HG02852 (cell line): ENCODE measurements around the gene LRRN1.

Experiments
- ATAC-seq: cut with Tn5 transposase; IDR thresholded peaks from one replicate; pipeline ENCODE4 v1.9.1; 2021; ENCODE audit warnings: mild to moderate bottlenecking, moderate library complexity; ENCODE audit not compliant: unreplicated experiment

LRRN1 gene

DNA sequence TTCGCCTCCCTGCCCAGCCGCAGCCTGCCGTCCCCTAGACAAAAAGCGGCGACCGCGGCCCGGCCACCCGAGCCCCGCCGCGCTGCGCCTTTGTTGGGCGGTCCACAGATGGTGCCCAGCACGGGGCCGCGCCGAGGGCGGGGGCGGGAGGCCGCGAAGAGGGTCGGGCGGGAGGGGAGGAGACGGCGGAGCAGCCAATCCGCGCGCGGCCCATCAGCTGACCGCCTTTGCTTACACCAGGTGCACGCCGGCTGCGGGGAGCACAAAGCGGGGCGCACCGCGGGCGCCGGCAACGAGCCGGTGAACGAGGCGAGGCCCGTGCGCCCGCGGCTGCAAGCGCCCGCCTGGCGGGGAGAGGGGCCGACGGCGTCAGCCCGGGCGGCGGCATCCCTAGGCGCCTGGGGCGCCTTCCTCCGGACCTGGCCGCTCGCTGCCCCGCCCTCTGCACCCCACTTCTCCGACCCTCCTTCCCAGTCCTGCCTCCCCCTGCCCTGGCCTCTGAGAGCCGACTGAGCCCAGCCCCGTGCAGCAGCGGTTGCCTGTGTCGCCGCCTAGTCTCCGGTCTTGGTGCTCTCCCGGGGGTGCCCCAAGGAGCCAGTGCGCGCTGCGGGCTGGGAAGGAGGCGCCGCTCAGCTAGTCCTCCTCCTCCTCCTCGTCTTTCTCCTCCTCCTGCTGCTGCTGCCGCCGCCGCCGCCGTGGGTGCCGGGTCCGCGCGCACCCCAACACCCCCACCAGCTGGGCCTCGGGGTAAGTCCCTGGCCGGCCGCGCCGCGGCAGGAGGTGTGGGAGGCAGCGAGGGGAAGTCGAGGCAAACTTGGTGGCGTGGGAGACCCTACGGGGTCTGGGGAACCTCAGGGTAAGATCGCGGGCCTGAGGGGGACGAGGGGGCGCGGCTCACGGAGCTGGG lies at the start of gene LRRN1:
Gene LRRN1, plus strand, starts transcription at position 259 of the 907 bp plus-strand sequence. CDS start 45,211 bp downstream, outside the sequence.
- ATAC-seq = peak; percentile 50

DNA sequence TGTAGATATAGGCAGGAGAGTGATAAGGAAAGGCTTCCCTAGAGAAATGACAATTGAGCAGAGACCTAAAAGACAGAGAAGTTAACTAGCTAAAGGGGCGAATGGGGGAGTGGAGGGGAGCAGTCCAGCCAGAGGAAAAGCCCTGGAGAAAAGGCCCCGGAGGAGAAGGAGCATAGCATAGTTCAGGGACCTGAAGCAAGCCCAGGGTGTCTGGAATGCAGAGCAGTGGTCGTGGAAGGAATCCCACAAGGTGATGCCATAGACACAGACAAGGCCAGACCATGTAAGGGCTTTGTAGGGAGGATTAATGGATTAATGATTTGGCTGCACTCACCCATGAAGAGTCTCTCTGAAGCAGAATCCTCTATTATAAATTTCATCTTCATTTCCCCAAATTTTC lies 45.8 kb upstream of the LRRN1 start:
- ATAC-seq = no peak

DNA sequence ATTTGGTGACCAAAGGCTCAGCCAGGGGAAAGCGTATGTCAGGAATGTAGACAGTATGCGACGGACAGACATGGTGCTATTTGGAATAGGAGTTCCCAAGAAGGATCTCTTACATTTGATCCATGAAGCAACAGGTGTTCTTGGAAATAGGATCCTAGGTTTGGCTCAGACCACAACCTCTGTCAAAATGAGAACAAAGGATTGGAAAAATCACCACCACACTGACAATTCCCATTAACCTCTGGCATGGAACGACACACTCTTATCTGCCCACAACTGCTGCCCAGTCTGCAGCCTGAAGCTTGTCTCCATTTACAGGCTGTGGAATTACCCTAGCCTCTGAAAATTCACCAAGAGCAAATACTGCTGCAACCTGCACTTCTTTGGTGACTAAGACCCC lies 33.6 kb upstream of the LRRN1 start:
- no peak for ATAC-seq

DNA sequence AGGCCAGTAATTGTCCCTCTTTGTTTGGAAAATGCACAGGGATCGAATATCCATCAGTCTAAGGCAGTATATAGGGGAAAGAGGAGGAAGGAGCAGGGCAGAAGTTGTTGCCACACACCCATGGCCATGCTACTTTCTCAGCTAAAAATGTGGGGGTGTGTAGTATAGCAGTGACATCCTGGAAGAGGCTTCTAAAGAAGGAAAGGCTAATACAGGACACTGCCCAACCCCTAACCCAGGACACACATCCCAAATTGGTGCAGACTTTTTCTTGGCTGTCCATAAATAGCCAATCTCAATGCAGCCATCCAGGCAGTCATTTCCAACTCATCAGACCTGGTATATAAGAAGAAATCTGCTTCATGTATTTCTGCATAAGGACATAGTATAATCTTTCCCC lies 33.1 kb upstream of the LRRN1 start:
- ATAC-seq = no peak

DNA sequence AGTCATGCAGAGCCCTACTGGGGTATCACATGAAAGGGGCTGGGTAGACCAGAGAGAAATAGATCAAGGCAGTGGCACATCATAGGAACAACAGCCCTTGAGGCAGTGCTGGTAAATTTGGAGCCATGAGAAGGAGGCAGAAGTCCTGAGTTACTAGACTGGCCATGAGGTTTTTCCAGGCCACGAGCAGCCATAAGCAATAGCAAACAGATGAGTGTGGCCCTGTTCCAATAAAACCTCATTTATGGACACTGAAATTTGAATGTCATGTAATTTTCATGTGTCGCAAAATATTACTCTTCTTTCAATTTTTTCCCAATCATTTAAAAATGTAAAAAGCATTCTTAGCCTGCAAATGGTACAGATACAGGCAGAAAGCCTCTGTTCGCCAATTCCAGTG lies 28.1 kb upstream of the LRRN1 start:
- ATAC-seq = no peak

DNA sequence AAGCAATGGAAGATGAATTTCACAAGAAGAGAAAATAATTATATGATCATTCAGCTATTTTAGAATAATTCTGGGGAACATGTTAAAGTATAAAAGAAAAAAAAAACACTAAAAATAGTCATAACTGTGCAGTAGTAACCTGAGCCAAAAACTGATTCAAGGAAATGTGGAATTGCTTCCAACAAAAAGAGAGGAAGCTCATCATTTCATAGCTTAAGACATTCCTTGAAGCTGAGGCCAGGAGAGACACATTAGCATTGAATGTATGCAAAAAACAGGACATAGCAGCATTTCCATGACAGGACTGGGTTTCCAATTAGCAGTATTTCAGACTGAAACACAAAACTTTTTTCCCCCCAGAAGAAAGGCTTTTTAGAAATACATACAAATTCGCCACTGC lies 27.7 kb upstream of the LRRN1 start:
- no peak for ATAC-seq

DNA sequence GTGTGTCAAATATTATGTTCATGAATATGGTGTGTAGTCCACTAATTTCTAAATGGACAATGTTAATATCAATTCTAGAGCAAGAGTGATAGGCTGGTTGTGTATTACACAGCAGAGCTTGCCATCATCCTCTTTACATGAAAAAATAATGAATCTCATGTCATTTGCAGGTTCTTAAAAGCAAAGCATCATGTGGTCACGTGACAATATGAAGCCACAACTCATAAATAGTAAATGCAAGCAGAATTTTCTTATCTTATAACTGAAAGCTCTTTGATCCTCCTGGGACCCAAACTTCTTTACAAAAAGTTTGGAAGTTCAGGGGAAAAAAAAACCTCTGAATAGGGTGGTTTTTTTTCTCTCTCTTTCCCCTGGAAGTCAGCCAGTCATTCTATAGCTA lies 26.9 kb upstream of the LRRN1 start:
- no peak for ATAC-seq

DNA sequence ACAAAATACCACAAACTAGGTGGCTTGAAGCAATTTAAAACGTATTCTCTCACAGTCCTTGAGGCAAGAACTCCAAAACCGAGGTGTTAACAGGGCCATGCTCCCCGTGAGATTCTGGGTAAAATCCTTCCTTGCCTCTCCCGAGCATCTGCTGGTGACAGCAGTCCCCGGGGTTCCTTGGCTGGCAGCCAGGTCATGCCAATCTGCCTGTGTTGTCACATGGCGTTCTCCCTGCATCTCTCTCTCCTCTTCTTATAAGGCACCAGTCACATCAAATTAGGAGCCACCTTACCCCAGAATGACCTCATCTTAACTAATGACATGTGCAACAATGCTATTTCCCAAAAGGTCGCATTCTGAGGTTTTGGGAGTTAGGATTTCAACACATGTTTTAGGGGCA lies 26.3 kb upstream of the LRRN1 start:
- ATAC-seq = no peak

DNA sequence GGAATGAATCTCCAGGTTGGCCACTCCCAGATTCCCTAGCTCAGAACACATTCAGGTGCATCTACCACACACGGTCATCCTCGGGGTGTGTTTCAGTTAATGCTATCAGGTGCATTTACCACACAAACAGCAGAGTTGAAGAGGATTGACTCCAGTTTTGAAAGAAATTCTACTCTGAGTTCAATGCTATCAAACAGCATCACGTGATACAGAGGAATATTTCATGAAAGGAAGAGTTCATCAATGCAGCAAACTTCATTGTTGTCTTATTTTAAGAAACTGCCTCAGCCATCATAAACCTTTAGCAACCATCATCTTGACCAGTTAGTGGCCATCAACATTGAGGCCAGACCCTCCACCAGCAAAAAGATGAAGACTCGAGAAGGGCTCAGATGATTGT lies 22.6 kb upstream of the LRRN1 start:
- ATAC-seq = no peak

DNA sequence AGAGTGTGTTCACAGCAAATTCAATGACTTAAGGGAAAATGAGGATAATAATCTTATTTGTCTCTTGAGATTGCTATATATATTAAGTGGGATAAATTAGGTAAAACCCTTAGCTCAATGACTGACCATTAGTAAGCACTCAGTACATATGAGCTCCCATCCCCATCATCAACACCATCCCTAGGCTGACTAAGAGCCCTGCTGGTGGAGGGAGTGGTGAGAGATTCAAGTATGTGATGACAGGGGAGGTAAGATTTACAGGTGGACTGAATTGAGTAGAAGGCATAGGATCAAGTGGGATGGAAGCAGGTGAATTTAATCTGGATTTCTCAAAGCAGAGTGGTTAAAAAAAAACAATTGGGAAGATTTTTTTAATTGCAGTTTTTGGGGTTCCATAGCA lies 21.0 kb upstream of the LRRN1 start:
- ATAC-seq = no peak

DNA sequence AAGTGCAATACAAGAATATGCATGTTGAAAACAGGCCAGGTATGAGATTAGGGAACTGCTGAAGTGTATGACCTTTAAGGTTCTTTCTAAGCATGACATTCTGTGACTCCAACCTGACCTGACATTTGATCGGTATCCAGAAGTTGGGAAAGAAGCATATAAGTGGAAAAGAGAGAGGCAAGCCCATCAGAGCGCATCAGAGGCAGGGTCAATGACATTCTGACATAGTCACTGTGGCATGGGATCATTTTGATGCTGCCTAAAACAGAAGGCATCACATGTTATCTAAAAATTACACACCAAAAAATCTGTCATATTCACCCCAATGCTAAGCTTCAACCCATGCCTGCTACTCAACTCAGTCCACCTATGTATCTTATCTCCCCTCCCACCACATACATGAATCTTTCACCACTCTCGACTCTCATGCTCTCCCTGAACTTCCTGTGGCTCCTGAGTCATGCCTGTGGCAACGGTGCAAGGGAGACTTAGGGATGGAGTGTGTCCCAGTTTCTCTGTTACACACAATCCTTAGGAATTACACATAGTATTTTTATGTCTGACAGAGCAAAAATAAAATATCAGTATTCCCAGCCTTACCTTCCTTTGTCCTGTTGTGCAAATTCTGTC lies 20.5 kb upstream of the LRRN1 start:
- no peak for ATAC-seq

DNA sequence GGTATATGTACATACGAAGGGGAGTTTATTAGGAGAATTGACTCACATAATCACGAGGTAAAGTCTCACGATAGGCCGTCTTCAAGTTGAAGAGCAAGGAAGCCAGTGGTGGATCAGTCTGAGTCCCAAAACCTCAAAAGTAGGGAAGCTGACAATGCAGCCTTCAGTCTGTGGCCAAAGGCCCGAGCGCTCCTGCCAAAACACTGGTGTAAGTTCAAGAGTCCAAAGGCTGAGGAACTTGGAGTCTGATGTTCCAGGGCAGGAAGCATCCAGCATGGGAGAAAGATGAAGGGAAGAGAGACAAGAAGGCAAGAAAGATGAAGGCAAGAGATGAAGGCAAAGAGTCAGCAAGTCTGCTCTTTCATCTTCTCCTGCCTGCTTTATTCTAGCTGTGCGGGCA lies 16.8 kb upstream of the LRRN1 start:
- no peak for ATAC-seq

DNA sequence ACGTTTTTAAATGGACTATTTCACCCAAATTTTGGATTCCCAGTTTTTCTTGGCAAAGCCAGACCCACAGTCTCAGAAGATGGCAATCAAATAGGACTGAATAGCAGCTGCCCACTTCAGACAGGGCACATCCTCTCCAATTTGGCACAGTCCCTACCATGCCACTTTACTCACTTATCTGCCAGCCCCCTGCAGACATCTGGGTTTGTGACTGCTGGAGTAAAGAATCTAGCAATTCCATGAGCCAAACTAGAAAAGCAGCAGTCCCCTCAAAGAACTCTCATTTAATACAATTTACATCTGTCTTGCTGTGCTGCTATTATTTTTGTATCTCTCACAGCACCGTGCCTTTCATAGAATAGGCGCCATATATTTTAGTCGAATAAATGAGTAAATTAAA lies 16.0 kb upstream of the LRRN1 start:
- ATAC-seq = no peak

DNA sequence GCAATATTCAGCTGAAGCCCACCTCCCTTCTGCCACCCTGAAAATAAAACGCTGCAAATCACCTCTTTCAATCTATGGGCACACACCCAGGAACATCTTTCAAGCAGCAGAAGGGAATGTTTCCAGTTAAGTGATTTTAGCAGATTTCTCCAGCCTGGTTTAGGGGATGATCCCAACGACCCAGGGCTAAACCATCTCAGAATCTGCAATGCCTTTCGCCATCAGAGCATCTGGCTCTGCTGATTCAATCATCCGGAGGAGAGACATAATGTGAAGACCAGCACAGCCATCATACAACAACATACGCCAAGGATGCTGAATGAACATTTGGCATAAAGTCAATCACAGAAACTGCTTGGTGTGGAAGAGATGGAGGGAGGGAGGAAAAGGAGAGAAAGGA lies 15.5 kb upstream of the LRRN1 start:
- no peak for ATAC-seq

DNA sequence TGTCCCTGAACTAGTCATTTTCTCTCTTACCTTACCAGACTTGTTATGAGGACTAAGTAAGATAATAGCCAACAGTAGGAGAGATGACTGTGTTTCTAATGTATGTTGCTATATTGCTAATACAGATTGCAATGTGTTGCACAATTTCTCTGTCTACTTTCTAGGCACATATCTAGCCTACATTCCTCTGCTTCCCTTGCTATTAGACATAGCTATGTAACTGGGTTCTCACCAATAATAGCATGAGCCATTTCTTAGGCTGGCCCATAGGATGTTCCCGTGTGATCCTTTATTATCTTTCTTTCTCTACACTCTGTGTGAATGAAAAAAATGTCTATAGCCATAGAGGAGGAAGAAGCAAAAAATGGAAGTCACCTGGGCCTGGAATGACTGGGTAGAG lies 6.8 kb upstream of the LRRN1 start:
- ATAC-seq = no peak

DNA sequence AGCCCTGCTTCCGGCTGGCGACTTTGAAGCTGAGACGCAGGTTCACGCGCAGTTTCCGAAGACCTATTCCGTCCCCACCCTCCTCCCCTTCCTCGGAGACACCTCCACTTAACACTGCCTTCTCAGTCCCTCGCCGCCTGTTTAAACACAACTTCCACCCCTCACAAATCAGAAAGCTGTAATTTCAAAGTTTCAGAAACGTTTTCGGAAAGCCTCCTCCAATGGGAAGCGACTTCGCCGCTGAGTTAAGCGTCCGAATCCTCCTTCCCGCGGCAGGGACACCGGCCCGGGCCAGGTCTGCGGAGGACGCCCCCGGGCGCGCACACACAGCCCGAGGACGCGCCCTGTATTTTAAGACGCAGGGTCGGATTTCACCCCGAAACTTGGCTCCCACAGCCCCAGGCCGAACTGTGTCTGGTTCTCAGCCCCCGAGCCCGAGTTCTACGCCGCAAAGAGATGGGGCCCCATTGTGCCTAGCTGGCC lies 559 bp upstream of the LRRN1 start:
- peak; percentile 39 for ATAC-seq

DNA sequence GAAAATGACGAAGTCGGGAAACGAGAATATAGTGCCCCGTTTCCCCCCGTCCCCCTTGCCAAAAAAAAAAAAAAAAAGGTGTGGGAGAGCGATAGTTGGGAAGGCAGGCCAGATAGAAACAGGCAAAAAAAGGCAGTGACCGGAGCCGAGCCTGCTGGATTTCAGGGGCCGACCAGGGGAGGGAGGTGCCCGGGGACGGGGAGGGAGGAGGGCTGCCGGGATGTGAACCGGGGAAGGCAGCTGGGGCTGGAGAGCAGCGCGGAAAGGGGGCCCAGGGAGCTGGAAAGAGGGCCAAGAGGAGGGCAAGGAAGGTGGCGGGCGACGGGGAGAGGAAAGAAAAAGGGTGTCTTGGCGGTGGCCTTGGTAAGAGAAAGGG lies 837 bp downstream of the LRRN1 start:
- ATAC-seq = no peak

DNA sequence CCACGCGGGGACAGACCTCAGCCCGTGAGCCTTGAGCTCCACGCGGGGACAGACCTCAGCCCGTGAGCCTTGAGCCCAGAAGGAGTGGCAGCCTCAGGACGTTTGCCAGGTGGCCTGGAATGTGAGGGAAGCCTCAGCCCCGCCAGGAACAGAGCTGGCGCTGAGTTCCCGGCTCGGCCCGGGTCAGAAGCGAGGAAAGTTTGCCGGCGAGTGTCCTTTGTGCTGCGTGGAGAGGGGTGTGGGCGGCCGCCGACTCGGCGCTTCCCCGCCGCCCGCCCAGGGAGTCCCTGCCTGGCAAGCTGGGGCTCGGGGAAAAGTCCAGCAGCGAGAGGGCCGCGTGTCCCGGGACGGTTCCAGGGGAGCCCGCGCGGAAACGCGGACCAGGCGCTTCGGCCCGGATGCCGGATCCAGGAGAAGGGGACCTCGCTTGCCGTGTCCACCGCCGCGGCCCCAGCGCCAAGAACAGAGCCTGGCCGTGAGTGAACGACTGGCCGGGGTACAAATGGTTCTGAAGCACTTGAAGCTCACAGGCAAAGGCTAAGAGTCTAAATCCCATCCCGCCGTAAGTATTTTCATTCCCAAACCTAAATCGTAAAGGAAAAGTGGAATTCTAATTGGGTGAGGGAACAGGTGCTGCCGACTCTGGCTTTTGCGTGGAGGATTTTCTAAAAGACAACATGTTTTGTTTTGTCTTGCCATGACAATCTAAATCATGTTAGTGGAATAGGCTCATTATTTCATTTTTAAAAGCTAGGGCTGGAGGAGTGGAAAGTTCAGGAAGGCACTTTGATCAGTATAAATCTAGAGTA lies 1.7 kb downstream of the LRRN1 start:
- no peak for ATAC-seq

DNA sequence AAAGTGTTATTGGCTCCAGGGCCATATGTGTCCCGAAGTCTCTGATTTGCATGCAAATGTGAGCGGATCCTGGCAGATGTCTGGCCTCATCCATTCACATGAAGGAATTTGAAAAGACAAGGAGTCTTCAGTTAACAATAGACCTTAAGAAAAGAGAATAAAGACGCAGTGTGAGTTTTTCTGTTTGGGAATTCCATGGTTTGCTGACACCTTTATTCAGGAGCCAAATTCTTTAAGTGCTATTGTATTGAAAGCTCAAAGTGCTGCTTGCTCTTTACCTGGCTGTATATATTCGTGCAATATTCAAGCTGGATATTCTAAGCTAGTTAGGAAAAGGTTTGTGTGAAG lies 2.2 kb downstream of the LRRN1 start:
- no peak for ATAC-seq

DNA sequence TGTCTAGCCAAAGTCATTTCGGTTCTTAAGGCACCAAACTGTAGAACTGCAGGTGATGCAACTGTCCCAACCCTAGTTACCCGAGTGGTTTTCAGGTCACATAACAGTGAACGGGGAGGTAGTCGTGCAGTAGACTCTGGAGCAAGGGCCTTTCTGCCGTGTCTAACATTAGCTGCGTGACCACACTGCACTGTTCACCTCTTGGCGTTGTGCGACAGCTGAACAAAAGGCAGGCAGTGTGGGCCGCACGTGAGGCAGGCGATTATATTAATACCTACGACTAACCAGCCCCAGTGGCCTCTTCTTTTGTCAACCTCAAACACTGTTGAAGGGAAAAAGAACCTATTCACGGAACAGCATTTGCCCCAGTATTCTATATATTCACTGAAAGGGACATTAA lies 2.8 kb downstream of the LRRN1 start:
- no peak for ATAC-seq

DNA sequence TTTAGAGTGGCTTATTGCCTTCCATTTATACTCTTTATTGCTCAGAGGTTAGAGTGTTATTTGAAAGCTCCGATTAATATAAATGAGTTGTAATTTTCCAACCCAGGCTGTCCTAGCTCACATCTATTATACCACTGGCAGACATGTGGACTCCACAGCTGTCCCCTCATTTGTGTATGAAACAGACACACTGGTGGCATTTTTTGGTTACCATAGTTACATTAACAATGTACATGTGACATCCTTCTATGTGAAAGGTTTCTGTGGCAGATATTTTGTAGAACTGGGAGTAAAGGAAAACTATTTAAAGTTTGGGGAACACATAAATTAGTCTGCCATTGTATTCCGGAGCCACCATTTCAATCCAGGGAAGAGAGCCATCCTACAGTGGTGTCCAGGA lies 5.3 kb downstream of the LRRN1 start:
- ATAC-seq = no peak

DNA sequence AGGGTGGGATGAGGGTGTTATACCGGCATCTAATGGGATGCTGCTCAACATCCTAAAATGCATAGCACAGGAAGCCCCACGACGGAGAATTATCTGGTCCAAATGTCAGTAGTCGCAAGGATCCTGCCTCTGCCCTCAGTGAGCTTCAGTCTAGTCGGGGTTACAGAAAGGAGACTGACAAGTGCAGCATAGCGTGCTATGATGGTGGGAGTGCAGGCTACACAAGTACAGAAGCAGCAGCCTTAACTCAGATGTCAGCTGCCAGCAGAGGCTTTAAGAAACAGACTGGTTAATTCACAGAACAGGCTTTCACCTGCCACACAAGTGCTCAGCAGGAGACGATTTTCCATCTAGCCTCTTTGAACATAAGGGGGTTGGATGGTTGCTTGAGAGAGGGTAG lies 6.9 kb downstream of the LRRN1 start:
- ATAC-seq = no peak
